Activated CD4-positive, alpha-beta memory T cell treated with anti-CD3 and anti-CD28 coated beads, Interleukin-2, amount 10 ng/mL, durations not matched to agents 7 days and 5 days (primary cell): ENCODE data around the gene GSDMA. TPM values are rescaled to one million over a fixed set of nuclear protein-coding genes. Genes with fewer than 3 reads are reported as not detected.

Source experiments
- CTCF ChIA-PET: fragments of 350-600 bp; sonication (Branson Sonifier 250); formaldehyde crosslinking; loops from one replicate; lab custom pipeline; 2021; ENCODE audit warnings: antibody characterized with exemption, inconsistent platforms; lab: Charles Lee
- POLR2A ChIA-PET: fragments of 350-600 bp; sonication (Branson Sonifier 250); formaldehyde crosslinking; loops from one replicate; lab custom pipeline; 2021; ENCODE audit warnings: antibody characterized with exemption; lab: Charles Lee
- DNase-seq: peaks from one replicate; pipeline ENCODE4 v3.0.0-alpha.2; 2020
- H3K27ac Mint-ChIP-seq: one replicate; pipeline ENCODE4 v1.8.0; 2021; ENCODE audit warnings: mild to moderate bottlenecking, mixed read lengths
- H3K27me3 Mint-ChIP-seq: one replicate; pipeline ENCODE4 v1.8.0; 2021; ENCODE audit warnings: mixed read lengths
- H3K36me3 Mint-ChIP-seq: one replicate; pipeline ENCODE4 v1.8.0; 2021; ENCODE audit warnings: low read depth, mixed read lengths
- H3K4me1 Mint-ChIP-seq: one replicate; pipeline ENCODE4 v1.8.0; 2021; ENCODE audit warnings: mixed read lengths
- H3K4me3 Mint-ChIP-seq: one replicate; pipeline ENCODE4 v1.8.0; 2021; ENCODE audit warnings: mild to moderate bottlenecking, mixed read lengths
- H3K9me3 Mint-ChIP-seq: one replicate; pipeline ENCODE4 v1.8.0; 2021; ENCODE audit warnings: mixed read lengths
- total RNA-seq, 2 experiments: library from RNA; stranded (reverse); gene quantifications; one replicate each; pipeline ENCODE4 v1.2.3, GENCODE V29; 2021

GSDMA gene
- total RNA-seq, 2 experiments from 2014 or later, result 0.33 to 0.78 TPM

- ChIA-PET POLR2A (interaction anchor here (0.6 to 1.5 kb wide), 2 partner anchors 12 to 51 kb away, joined by 4 to 5 read pairs; no protein-coding TSS in a partner anchor), CTCF (interaction anchor here (0.9 to 7.8 kb wide), 9 partner anchors 11 to 269 kb away, joined by 3 to 88 read pairs (median 9); partner anchors contain the start of gene PSMD3)
- no peak for DNase-seq
Observed at GRCh38 chr17:40014375-40014980, 51.7 kb downstream of the GSDMA start.

GRCh38 chr17:40015005-40015997 is 52.5 kb downstream of the GSDMA start, which contains the start of gene CSF3:
CSF3 (plus strand) TSS chr17:40015440; CDS start chr17:40015475, 35 bp downstream.
- H3K36me3 Mint-ChIP-seq, result peaks cover 12% of the 10 kb centered on the region
- H3K27me3 Mint-ChIP-seq, result peaks cover 7% of the 10 kb centered on the region
- DNase-seq, result no peak
- no peak within 1 kb of the TSS for H3K4me3 Mint-ChIP-seq
- no peak within 1 kb of the TSS for H3K27ac Mint-ChIP-seq
- peaks cover 7% of the 10 kb centered on the region for H3K4me1 Mint-ChIP-seq
- CTCF ChIA-PET, result interaction anchor here (0.9 to 7.8 kb wide), 8 partner anchors 10 to 176 kb away, joined by 3 to 88 read pairs (median 7); partner anchors contain the start of gene PSMD3
- H3K9me3 Mint-ChIP-seq, result no peaks in the 10 kb centered on the region
- POLR2A ChIA-PET, result interaction anchor here (0.6 to 1.1 kb wide), 2 partner anchors 11 to 51 kb away, joined by 4 read pairs; no protein-coding TSS in a partner anchor

More at GRCh38 chr17:40014375-40014980, 51.7 kb downstream of the GSDMA start:
- H3K4me1 Mint-ChIP-seq, result peaks cover 9% of the 10 kb centered on the region
- H3K9me3 Mint-ChIP-seq, result no peaks in the 10 kb centered on the region
- no peak overlapping the region for H3K27ac Mint-ChIP-seq
- no peak overlapping the region for H3K4me3 Mint-ChIP-seq
- H3K27me3 Mint-ChIP-seq, result peaks cover 7% of the 10 kb centered on the region
- H3K36me3 Mint-ChIP-seq, result peaks cover 5% of the 10 kb centered on the region

- H3K9me3 Mint-ChIP-seq, result no peaks in the 10 kb centered on the region
- CTCF ChIA-PET, result interaction anchor here (0.6 to 7.8 kb wide), 7 partner anchors 9 to 547 kb away, joined by 3 to 88 read pairs (median 4); no protein-coding TSS in a partner anchor
- DNase-seq, result no peak
- peaks cover 7% of the 10 kb centered on the region for H3K4me1 Mint-ChIP-seq
- no peak overlapping the region for H3K27ac Mint-ChIP-seq
- H3K4me3 Mint-ChIP-seq, result no peak overlapping the region
- peaks cover 7% of the 10 kb centered on the region for H3K27me3 Mint-ChIP-seq
- POLR2A ChIA-PET, result interaction anchor here (1.1 kb wide), 1 partner anchor 10 kb away, joined by 4 read pairs; no protein-coding TSS in a partner anchor
- peaks cover 17% of the 10 kb centered on the region for H3K36me3 Mint-ChIP-seq
Observed at GRCh38 chr17:40015998-40016985, 53.5 kb downstream of the GSDMA start.

- ChIA-PET POLR2A (no interaction called here), CTCF (interaction anchor here (1.1 to 7.8 kb wide), 2 partner anchors 8 to 58 kb away, joined by 3 to 88 read pairs; no protein-coding TSS in a partner anchor)
- peaks cover 4% of the 10 kb centered on the region for H3K4me1 Mint-ChIP-seq
- H3K27me3 Mint-ChIP-seq, result no peaks in the 10 kb centered on the region
- no peaks in the 10 kb centered on the region for H3K9me3 Mint-ChIP-seq
- peaks cover 28% of the 10 kb centered on the region for H3K36me3 Mint-ChIP-seq
- DNase-seq, result no peak
- H3K27ac Mint-ChIP-seq, result no peak overlapping the region
- H3K4me3 Mint-ChIP-seq, result no peak overlapping the region
Observed at GRCh38 chr17:40017422-40018080, 54.7 kb downstream of the GSDMA start.

- H3K4me3 Mint-ChIP-seq, result no peak overlapping the region
- H3K4me1 Mint-ChIP-seq, result peaks cover 4% of the 10 kb centered on the region
- no peak overlapping the region for H3K27ac Mint-ChIP-seq
- peaks cover 28% of the 10 kb centered on the region for H3K36me3 Mint-ChIP-seq
- POLR2A ChIA-PET, result no interaction called here
- DNase-seq, result no peak
- CTCF ChIA-PET, result interaction anchor here (7.8 kb wide), 1 partner anchor 7 kb away, joined by 88 read pairs; no protein-coding TSS in a partner anchor
- no peaks in the 10 kb centered on the region for H3K9me3 Mint-ChIP-seq
- no peaks in the 10 kb centered on the region for H3K27me3 Mint-ChIP-seq
Observed at GRCh38 chr17:40018211-40019121, 55.7 kb downstream of the GSDMA start.

- Mint-ChIP-seq H3K4me1 (no peaks in the 10 kb centered on the region), H3K27me3 (no peaks in the 10 kb centered on the region), H3K27ac (no peak overlapping the region), H3K36me3 (peaks cover 28% of the 10 kb centered on the region), H3K9me3 (no peaks in the 10 kb centered on the region), H3K4me3 (no peak overlapping the region)
- no peak for DNase-seq
- ChIA-PET POLR2A (no interaction called here), CTCF (no interaction called here)
Observed at GRCh38 chr17:40019140-40019991, 56.6 kb downstream of the GSDMA start.

- H3K27me3 Mint-ChIP-seq, result no peaks in the 10 kb centered on the region
- peaks cover 4% of the 10 kb centered on the region for H3K4me1 Mint-ChIP-seq
- no peaks in the 10 kb centered on the region for H3K9me3 Mint-ChIP-seq
- ChIA-PET POLR2A (no interaction called here), CTCF (no interaction called here)
- no peak overlapping the region for H3K27ac Mint-ChIP-seq
- peaks cover 31% of the 10 kb centered on the region for H3K36me3 Mint-ChIP-seq
- DNase-seq, result no peak
- no peak overlapping the region for H3K4me3 Mint-ChIP-seq
Observed at GRCh38 chr17:40020146-40020545, 57.3 kb downstream of the GSDMA start.

GRCh38 chr17:40021451-40021971 is 58.7 kb downstream of the GSDMA start:
- H3K27ac Mint-ChIP-seq, result peak overlapping the region; percentile 7
- H3K9me3 Mint-ChIP-seq, result no peaks in the 10 kb centered on the region
- CTCF ChIA-PET, result interaction anchor here (1.2 kb wide), 1 partner anchor 92 kb away, joined by 3 read pairs; no protein-coding TSS in a partner anchor
- no peaks in the 10 kb centered on the region for H3K27me3 Mint-ChIP-seq
- H3K36me3 Mint-ChIP-seq, result peaks cover 44% of the 10 kb centered on the region
- POLR2A ChIA-PET, result interaction anchor here (0.9 to 1.4 kb wide), 2 partner anchors 8 to 102 kb away, joined by 3 read pairs; no protein-coding TSS in a partner anchor
- H3K4me3 Mint-ChIP-seq, result no peak overlapping the region
- peaks cover 17% of the 10 kb centered on the region for H3K4me1 Mint-ChIP-seq
- no peak for DNase-seq

- no peak for DNase-seq
- POLR2A ChIA-PET, result interaction anchor here (0.9 kb wide), 1 partner anchor 9 kb away, joined by 3 read pairs; no protein-coding TSS in a partner anchor
- H3K9me3 Mint-ChIP-seq, result no peaks in the 10 kb centered on the region
- peaks cover 25% of the 10 kb centered on the region for H3K4me1 Mint-ChIP-seq
- H3K27me3 Mint-ChIP-seq, result no peaks in the 10 kb centered on the region
- no peak overlapping the region for H3K27ac Mint-ChIP-seq
- peaks cover 51% of the 10 kb centered on the region for H3K36me3 Mint-ChIP-seq
- H3K4me3 Mint-ChIP-seq, result no peak overlapping the region
- CTCF ChIA-PET, result no interaction called here
Observed at GRCh38 chr17:40022497-40022896, 59.7 kb downstream of the GSDMA start.
